ENCODE results near the gene LECT2. TPM values are rescaled to one million over a fixed set of nuclear protein-coding genes. Genes with fewer than 3 reads are reported as not detected.

The LECT2 gene
- total RNA-seq, 3 donors from 2014 or later, result not detected

GRCh38 chr5:135988546-135988945 lies 33.8 kb upstream of the LECT2 start:
- intact Hi-C loops (cut with DNase I; ENCODE audit: low total_unique reads), result no loop called here

GRCh38 chr5:135986891-135987401 lies 32.2 kb upstream of the LECT2 start:
- peak overlapping the region in 1 of 2 donors; percentile 32 for H3K27ac ChIP-seq
- no peak for TF ChIP-seq CTCF (IDR thresholded peaks at IDR 0.05)
- TF ChIP-seq POLR2AphosphoS5 (IDR thresholded peaks at IDR 0.05), result no peak
- TF ChIP-seq POLR2A (IDR thresholded peaks at IDR 0.05), result no peak

More at GRCh38 chr5:135988546-135988945, 33.8 kb upstream of the LECT2 start:
- no peaks in the 10 kb centered on the region for H3K27me3 ChIP-seq
- no peak for TF ChIP-seq POLR2AphosphoS5 (IDR thresholded peaks at IDR 0.05)
- no peak for TF ChIP-seq CTCF (IDR thresholded peaks at IDR 0.05)
- TF ChIP-seq POLR2A (IDR thresholded peaks at IDR 0.05), result no peak
- no peak overlapping the region for H3K27ac ChIP-seq
- no peaks in the 10 kb centered on the region for H3K9me3 ChIP-seq
- no peaks in the 10 kb centered on the region for H3K36me3 ChIP-seq
- no peak for DNase-seq (ENCODE audit: low spot score in 2 of 2)
- no peaks in the 10 kb centered on the region for H3K4me1 ChIP-seq
- no peak overlapping the region for H3K4me3 ChIP-seq

GRCh38 chr5:135986401-135986800 lies 31.6 kb upstream of the LECT2 start:
- Histone ChIP-seq H3K27me3 (no peaks in the 10 kb centered on the region), H3K4me3 (no peak overlapping the region), H3K27ac (peak overlapping the region in 1 of 2 donors; percentile 20), H3K36me3 (no peaks in the 10 kb centered on the region), H3K9me3 (no peaks in the 10 kb centered on the region), H3K4me1 (no peaks in the 10 kb centered on the region)
- intact Hi-C loops (cut with DNase I; ENCODE audit: low total_unique reads), result no loop called here
- no peak for TF ChIP-seq POLR2A (IDR thresholded peaks at IDR 0.05)
- no peak for TF ChIP-seq CTCF (IDR thresholded peaks at IDR 0.05)
- TF ChIP-seq POLR2AphosphoS5 (IDR thresholded peaks at IDR 0.05), result no peak
- DNase-seq (ENCODE audit: low spot score in 2 of 2), result no peak

More at GRCh38 chr5:135986891-135987401, 32.2 kb upstream of the LECT2 start:
- DNase-seq (ENCODE audit: low spot score in 2 of 2), result no peak
- Histone ChIP-seq H3K9me3 (no peaks in the 10 kb centered on the region), H3K4me3 (no peak overlapping the region), H3K36me3 (no peaks in the 10 kb centered on the region), H3K27me3 (no peaks in the 10 kb centered on the region), H3K4me1 (no peaks in the 10 kb centered on the region)
- intact Hi-C loops (cut with DNase I; ENCODE audit: low total_unique reads), result no loop called here

GRCh38 chr5:135985951-135986350 lies 31.2 kb upstream of the LECT2 start:
- Histone ChIP-seq H3K4me3 (no peak overlapping the region), H3K9me3 (no peaks in the 10 kb centered on the region), H3K27ac (no peak overlapping the region), H3K27me3 (no peaks in the 10 kb centered on the region), H3K36me3 (no peaks in the 10 kb centered on the region), H3K4me1 (no peaks in the 10 kb centered on the region)
- intact Hi-C loops (cut with DNase I; ENCODE audit: low total_unique reads), result no loop called here
- TF ChIP-seq CTCF (IDR thresholded peaks at IDR 0.05) (no peak), POLR2AphosphoS5 (IDR thresholded peaks at IDR 0.05) (no peak), POLR2A (IDR thresholded peaks at IDR 0.05) (no peak)
- DNase-seq (ENCODE audit: low spot score in 2 of 2), result no peak

- no peak overlapping the region for H3K4me3 ChIP-seq
- H3K9me3 ChIP-seq, result no peaks in the 10 kb centered on the region
- no peaks in the 10 kb centered on the region for H3K4me1 ChIP-seq
- no peaks in the 10 kb centered on the region for H3K27me3 ChIP-seq
- no peaks in the 10 kb centered on the region for H3K36me3 ChIP-seq
- no peak for DNase-seq (ENCODE audit: low spot score in 2 of 2)
- intact Hi-C loops (cut with DNase I; ENCODE audit: low total_unique reads), result no loop called here
- TF ChIP-seq POLR2A (IDR thresholded peaks at IDR 0.05) (no peak), CTCF (IDR thresholded peaks at IDR 0.05) (no peak), POLR2AphosphoS5 (IDR thresholded peaks at IDR 0.05) (no peak)
- H3K27ac ChIP-seq, result no peak overlapping the region
Observed at GRCh38 chr5:135980620-135981019, 25.8 kb upstream of the LECT2 start.

All from breast epithelium (tissue), 4 donors.